ENCODE measurements around the gene PDLIM7.

DNA sequence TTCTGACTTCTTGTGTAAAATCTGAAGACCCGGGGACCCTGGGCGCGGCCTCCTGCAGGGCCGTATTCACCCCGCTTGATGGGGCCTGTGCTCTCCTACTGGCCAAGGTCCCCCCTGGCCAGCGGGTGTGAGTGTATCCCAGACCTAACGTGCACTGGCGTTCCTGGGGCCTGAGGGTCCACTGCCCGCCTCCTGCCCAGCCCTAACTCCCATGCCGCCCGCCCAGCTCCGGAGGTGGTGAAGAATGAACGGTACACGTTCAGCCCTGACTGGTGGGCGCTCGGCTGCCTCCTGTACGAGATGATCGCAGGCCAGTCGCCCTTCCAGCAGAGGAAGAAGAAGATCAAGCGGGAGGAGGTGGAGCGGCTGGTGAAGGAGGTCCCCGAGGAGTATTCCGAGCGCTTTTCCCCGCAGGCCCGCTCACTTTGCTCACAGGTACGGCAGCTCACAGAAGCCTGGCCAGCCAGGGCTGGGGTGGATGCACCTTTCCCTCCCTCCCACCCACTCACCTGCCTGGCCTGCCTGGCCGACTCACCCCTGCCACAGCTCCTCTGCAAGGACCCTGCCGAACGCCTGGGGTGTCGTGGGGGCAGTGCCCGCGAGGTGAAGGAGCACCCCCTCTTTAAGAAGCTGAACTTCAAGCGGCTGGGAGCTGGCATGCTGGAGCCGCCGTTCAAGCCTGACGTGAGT is 61.4 kb downstream of the PDLIM7 start:
- no peak for TF ChIP-seq BHLHE40 (IDR thresholded peaks at IDR 0.05; ENCODE audit: low read depth, low read length)
- no peak for TF ChIP-seq SMC3 (IDR thresholded peaks at IDR 0.05; ENCODE audit: low read depth, low read length)
- no peak for TF ChIP-seq RAD21 (IDR thresholded peaks at IDR 0.05; ENCODE audit: low read length)
- TF ChIP-seq, protein P1, sequence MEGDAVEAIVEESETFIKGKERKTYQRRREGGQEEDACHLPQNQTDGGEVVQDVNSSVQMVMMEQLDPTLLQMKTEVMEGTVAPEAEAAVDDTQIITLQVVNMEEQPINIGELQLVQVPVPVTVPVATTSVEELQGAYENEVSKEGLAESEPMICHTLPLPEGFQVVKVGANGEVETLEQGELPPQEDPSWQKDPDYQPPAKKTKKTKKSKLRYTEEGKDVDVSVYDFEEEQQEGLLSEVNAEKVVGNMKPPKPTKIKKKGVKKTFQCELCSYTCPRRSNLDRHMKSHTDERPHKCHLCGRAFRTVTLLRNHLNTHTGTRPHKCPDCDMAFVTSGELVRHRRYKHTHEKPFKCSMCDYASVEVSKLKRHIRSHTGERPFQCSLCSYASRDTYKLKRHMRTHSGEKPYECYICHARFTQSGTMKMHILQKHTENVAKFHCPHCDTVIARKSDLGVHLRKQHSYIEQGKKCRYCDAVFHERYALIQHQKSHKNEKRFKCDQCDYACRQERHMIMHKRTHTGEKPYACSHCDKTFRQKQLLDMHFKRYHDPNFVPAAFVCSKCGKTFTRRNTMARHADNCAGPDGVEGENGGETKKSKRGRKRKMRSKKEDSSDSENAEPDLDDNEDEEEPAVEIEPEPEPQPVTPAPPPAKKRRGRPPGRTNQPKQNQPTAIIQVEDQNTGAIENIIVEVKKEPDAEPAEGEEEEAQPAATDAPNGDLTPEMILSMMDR (conservative IDR thresholded peaks at IDR 0.05; ENCODE audit: low read depth, low read length): no peak
- TF ChIP-seq MAZ (IDR thresholded peaks at IDR 0.05; ENCODE audit: borderline replicate concordance, low read depth, low read length): no peak
- TF ChIP-seq POLR2A (IDR thresholded peaks at IDR 0.05; ENCODE audit: low read depth, low read length): no peak
- TF ChIP-seq FOS (IDR thresholded peaks at IDR 0.05; ENCODE audit: low read depth, low read length): no peak
- TF ChIP-seq, protein P2, sequence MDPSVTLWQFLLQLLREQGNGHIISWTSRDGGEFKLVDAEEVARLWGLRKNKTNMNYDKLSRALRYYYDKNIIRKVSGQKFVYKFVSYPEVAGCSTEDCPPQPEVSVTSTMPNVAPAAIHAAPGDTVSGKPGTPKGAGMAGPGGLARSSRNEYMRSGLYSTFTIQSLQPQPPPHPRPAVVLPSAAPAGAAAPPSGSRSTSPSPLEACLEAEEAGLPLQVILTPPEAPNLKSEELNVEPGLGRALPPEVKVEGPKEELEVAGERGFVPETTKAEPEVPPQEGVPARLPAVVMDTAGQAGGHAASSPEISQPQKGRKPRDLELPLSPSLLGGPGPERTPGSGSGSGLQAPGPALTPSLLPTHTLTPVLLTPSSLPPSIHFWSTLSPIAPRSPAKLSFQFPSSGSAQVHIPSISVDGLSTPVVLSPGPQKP (IDR thresholded peaks at IDR 0.05; ENCODE audit: borderline replicate concordance, low read depth, low read length): no peak
- TF ChIP-seq CHD1 (IDR thresholded peaks at IDR 0.05; ENCODE audit: low read depth, low read length): no peak
- no peak for TF ChIP-seq CEBPB (IDR thresholded peaks at IDR 0.05; ENCODE audit: low read depth, low read length)
- TF ChIP-seq RCOR1 (IDR thresholded peaks at IDR 0.05; ENCODE audit: insufficient replicate concordance, low read length): no peak

All from IMR-90 (cell line).